Right lobe of liver (tissue), 6 donors: ENCODE measurements around the gene PLEKHS1. TPM values are rescaled to one million over a fixed set of nuclear protein-coding genes. Genes with fewer than 3 reads are reported as not detected.

Experiments used
- ATAC-seq, 4 donors: fragments of 200-7000 bp; cut with Tn5 transposase; one replicate each; pipeline ENCODE4 v1.9.1; 2020; ENCODE audit warnings: mild to moderate bottlenecking in 4 of 4, moderate library complexity in 4 of 4
- DNase-seq, 3 donors: peaks; one replicate each; pipeline ENCODE4 v3.0.0-alpha.2; 2020
- H3K27ac ChIP-seq, 3 donors: fragments of 200-600 bp; one replicate each; pipeline ENCODE4 v1.8.0; 2022
- H3K27me3 ChIP-seq, 2 donors: fragments of 200-600 bp; one replicate each; pipeline ENCODE4 v1.8.0; 2022
- H3K36me3 ChIP-seq, 4 donors: fragments of 200-600 bp; sonication (generic) in 1 of 4; one replicate each; pipeline versions ENCODE4 v1.5.1 to v1.8.0; 2017 to 2022; ENCODE audit warnings: control low read depth in 1 of 4
- H3K4me1 ChIP-seq, 4 donors: fragments of 200-600 bp; sonication (generic) in 1 of 4; one replicate each; pipeline versions ENCODE4 v1.5.1 to v1.8.0; 2017 to 2022; ENCODE audit warnings: control low read depth in 1 of 4
- H3K4me3 ChIP-seq, 3 donors: fragments of 200-600 bp; one replicate each; pipeline ENCODE4 v1.8.0; 2022
- H3K9me3 ChIP-seq, 4 donors: fragments of 200-600 bp; sonication (generic) in 1 of 4; one replicate each; pipeline versions ENCODE4 v1.5.1 to v1.8.0; 2017 to 2022; ENCODE audit warnings: control low read depth in 1 of 4
- CTCF ChIP-seq, 4 donors: fragments of 200-600 bp in 3 of 4; fragments of 450-650 bp in 1 of 4; IDR thresholded peaks; one replicate each; pipeline versions ENCODE4 v1.5.1 to v1.8.0; 2016 to 2022; ENCODE audit warnings: antibody characterized with exemption in 4 of 4, mild to moderate bottlenecking in 2 of 4
- POLR2A ChIP-seq: fragments of 450-650 bp; IDR thresholded peaks from one replicate; pipeline ENCODE4 v1.6.1; 2017; ENCODE audit warnings: antibody characterized with exemption, mild to moderate bottlenecking
- WGBS: methylation state at CpG from one replicate; pipeline ENCODE4 v1.1.6; 2018; ENCODE audit warnings: low coverage, low lambda C conversion rate; ENCODE audit not compliant: insufficient coverage; ENCODE audit errors: missing lambda C conversion rate; 5-methylcytosine and 5-hydroxymethylcytosine counted together
- intact Hi-C, 2 donors: fragments of 100-400 bp; cut with DNase I; formaldehyde crosslinking; loops; one replicate each; pipeline versions ENCODE4 v1.11.2 to v1.14.1; 2022
- total RNA-seq, 6 experiments: library from RNA; depleted of rRNA in 2 of 6; stranded (reverse); fragments of >200 nt in 2 of 6; fragmentation: NEBNext Ultra II Directional in 3 of 6; extraction: Animal tissue kit (Norgen Biotek cat#: 25700) in 3 of 6; gene quantifications; one replicate each; pipeline versions ENCODE4 v1.1.0 to v1.2.4, GENCODE V29; 2016 to 2023
- donor health status: DM: no; HTN: yes; CAD: no.
- donor health status: DM: no; HTN: no; CAD: no.
- donor health status: DM: no; HTN: no; CAD: no.
- donor health status: DM: no; HTN: yes; CAD: no.
- donor health status: DM: no; HTN: yes; CAD: no.

The PLEKHS1 gene
- total RNA-seq, 6 experiments from 2014 or later, result not detected

DNA sequence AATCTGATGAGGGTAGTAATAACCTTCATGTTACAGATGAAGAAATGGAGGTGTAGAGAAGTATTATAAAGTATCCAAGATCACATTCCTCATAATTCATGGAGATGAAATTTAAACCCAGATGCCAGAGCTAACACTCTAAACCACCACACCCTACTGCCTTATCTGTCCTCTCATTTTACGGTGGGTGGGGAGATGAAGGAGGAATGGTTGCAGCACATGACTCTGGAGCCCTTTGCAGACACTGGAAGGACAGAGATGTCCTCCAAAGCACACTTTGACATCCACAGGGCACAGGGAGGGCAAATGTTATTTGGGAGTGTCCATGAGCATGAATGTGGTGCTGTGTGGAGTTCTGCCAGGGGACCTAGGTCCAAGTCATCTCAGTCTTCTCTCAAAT lies 1.1 kb downstream of the PLEKHS1 start:
- H3K4me1 ChIP-seq, result no peaks in the 10 kb centered on the region
- intact Hi-C loops, result no loop called here
- TF ChIP-seq CTCF (IDR thresholded peaks at IDR 0.05) (no peak), POLR2A (no peak)
- ATAC-seq (no peak), DNase-seq (no peak)
- no peak overlapping the region for H3K4me3 ChIP-seq
- no CpG with 5 or more reads among the region's 1 CpG for WGBS
- no peak overlapping the region for H3K27ac ChIP-seq
- H3K27me3 ChIP-seq, result no peaks in the 10 kb centered on the region
- H3K36me3 ChIP-seq, result no peaks in the 10 kb centered on the region
- H3K9me3 ChIP-seq, result no peaks in the 10 kb centered on the region

DNA sequence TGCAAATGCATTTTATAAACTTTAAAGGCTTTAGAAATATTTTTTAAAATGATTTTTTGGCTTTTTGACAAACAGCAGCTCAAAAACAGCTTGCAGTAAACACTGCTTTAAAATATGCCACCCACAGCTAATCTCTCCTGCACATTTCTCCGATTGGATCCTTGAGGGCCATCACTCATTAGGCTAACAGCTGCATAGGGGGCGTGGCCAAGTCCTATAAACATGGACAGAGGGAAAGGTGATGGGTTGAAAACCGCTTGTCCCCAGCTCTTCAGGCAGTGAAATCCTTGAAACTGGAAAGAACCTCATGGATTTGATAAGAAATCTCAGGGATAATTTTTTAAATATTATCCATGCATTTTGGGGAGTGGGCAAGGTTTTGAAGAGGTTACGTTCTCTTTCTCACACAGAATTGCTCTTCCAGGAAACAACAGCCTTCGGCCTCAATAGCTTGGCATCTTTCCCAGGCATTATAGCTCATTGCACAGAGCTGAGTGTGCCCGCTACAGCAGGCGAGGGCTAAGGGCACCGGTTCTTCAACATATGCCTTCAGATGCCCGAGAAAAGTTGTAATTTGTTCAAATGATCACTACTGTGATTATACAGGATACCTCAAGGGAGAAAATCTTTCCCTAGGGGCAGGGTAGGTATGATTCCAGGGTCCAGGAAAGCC lies 1.7 kb downstream of the PLEKHS1 start:
- intact Hi-C loops, result no loop called here
- H3K9me3 ChIP-seq, result no peaks in the 10 kb centered on the region
- 47% methylated on average over 8 of the region's 9 CpGs for WGBS
- no peaks in the 10 kb centered on the region for H3K27me3 ChIP-seq
- TF ChIP-seq POLR2A (no peak), CTCF (IDR thresholded peaks at IDR 0.05) (no peak)
- no peak overlapping the region for H3K4me3 ChIP-seq
- no peak for DNase-seq
- H3K36me3 ChIP-seq, result no peaks in the 10 kb centered on the region
- H3K4me1 ChIP-seq, result no peaks in the 10 kb centered on the region
- no peak for ATAC-seq
- no peak overlapping the region for H3K27ac ChIP-seq

DNA sequence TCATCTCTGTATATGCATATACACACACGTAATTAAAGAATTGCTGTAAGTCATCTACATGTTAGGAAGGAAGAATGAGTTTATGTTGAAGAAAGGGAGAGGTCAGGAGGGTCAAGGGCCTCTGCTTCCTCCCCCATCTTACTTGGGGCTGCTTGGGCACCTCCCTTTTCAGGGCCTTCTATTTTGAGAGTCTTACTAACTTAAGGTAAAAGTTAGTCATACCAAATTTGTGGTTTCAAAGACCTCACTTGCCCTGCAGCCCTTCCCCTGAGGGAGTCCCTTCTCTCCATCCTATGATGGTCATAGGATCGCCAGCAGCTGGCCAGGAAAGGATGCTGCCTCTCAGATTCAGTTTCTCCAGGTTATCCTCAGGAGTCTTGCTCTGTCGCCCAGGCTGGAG lies 2.6 kb downstream of the PLEKHS1 start:
- H3K9me3 ChIP-seq, result no peaks in the 10 kb centered on the region

DNA sequence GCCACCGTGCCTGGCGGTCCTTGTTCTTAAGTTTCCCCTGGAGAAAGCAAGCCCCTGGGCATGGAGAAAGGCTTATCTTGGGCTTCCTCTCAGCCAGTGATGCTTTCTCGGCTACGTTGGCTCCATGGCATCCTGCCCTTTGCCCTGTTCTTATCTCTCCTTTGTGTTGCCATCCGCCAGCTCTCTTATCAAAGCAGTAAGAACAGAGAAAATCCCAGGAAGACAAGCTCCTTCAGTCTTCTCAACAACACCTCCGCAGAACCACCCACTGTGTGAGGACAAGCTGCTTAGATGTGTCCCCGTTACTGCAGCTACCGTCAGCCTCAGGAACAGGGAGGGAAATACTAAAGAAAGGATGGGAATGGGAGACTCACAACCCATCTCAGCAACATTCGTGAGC lies 3.3 kb downstream of the PLEKHS1 start:
- intact Hi-C loops, result no loop called here
- no peaks in the 10 kb centered on the region for H3K9me3 ChIP-seq
- ATAC-seq (peak in 2 of 4 donors; percentile 26 to 34), DNase-seq (no peak)
- H3K27ac ChIP-seq, result no peak overlapping the region
- no peak overlapping the region for H3K4me3 ChIP-seq
- 55% methylated on average over 7 of the region's 9 CpGs for WGBS
- H3K4me1 ChIP-seq, result no peaks in the 10 kb centered on the region
- H3K36me3 ChIP-seq, result no peaks in the 10 kb centered on the region
- TF ChIP-seq CTCF (IDR thresholded peaks at IDR 0.05) (no peak), POLR2A (no peak)
- H3K27me3 ChIP-seq, result no peaks in the 10 kb centered on the region

More for the DNA sequence above, 2.6 kb downstream of the PLEKHS1 start:
- intact Hi-C loops, result no loop called here
- no peak for ATAC-seq
- H3K27me3 ChIP-seq, result no peaks in the 10 kb centered on the region
- H3K27ac ChIP-seq, result no peak overlapping the region
- no peak for DNase-seq
- no peaks in the 10 kb centered on the region for H3K36me3 ChIP-seq
- 90% methylated on average over 2 of the region's 3 CpGs for WGBS
- TF ChIP-seq POLR2A, result no peak
- TF ChIP-seq CTCF (IDR thresholded peaks at IDR 0.05), result no peak
- H3K4me1 ChIP-seq, result no peaks in the 10 kb centered on the region
- no peak overlapping the region for H3K4me3 ChIP-seq
